Measurements from ENCODE around the gene DUOX2.
"Not testable (repeated sequence)": the region's sequence is repeated elsewhere in the genome, so short reads cannot be mapped to it uniquely, and the experiment has no call there.

DUOX2 gene

GRCh38 chr15:45099549-45100165 is 14.3 kb downstream of the DUOX2 start:
- no peak for DNase-seq

- DNase-seq = no peak
Measured at GRCh38 chr15:45097466-45097865, 16.5 kb downstream of the DUOX2 start.

GRCh38 chr15:45095661-45096060 is 18.3 kb downstream of the DUOX2 start:
- no peak for DNase-seq

- DNase-seq = no peak
Measured at GRCh38 chr15:45094358-45094730, 19.6 kb downstream of the DUOX2 start.

- DNase-seq = no peak
Measured at GRCh38 chr15:45093622-45094357, 20.2 kb downstream of the DUOX2 start.

- DNase-seq = no peak
Measured at GRCh38 chr15:45093013-45093412, 21.0 kb downstream of the DUOX2 start.

- DNase-seq = no peak
Measured at GRCh38 chr15:45091576-45091975, 22.4 kb downstream of the DUOX2 start.

- DNase-seq = no peak
Measured at GRCh38 chr15:45091161-45091560, 22.8 kb downstream of the DUOX2 start.

- DNase-seq = no peak
Measured at GRCh38 chr15:45089712-45090373, 24.1 kb downstream of the DUOX2 start.

GRCh38 chr15:45088801-45089711 is 24.9 kb downstream of the DUOX2 start:
- no peak for DNase-seq

- DNase-seq = no peak
Measured at GRCh38 chr15:45087513-45087912, 26.5 kb downstream of the DUOX2 start.

- DNase-seq = peak; percentile 26
Measured at GRCh38 chr15:45084163-45084562, 29.8 kb downstream of the DUOX2 start.

GRCh38 chr15:45083223-45083622 is 30.7 kb downstream of the DUOX2 start:
- peak; percentile 47 for DNase-seq

- not testable (repeated sequence) for DNase-seq
Measured at GRCh38 chr15:45082412-45082811, 31.6 kb downstream of the DUOX2 start.

- DNase-seq = not testable (repeated sequence)
Measured at GRCh38 chr15:45080593-45080992, 33.4 kb downstream of the DUOX2 start.

- not testable (repeated sequence) for DNase-seq
Measured at GRCh38 chr15:45079628-45080246, 34.2 kb downstream of the DUOX2 start.

- not testable (repeated sequence) for DNase-seq
Measured at GRCh38 chr15:45079201-45079600, 34.8 kb downstream of the DUOX2 start.

- not testable (repeated sequence) for DNase-seq
Measured at GRCh38 chr15:45077391-45077790, 36.6 kb downstream of the DUOX2 start.

GRCh38 chr15:45075440-45076320 is 38.3 kb downstream of the DUOX2 start:
- not testable (repeated sequence) for DNase-seq

- not testable (repeated sequence) for DNase-seq
Measured at GRCh38 chr15:45073602-45074001, 40.4 kb downstream of the DUOX2 start.

GRCh38 chr15:45069942-45070360 is 44.0 kb downstream of the DUOX2 start:
- DNase-seq = not testable (repeated sequence)
